ENCODE data around the gene SOD1. TPM values are rescaled to one million over a fixed set of nuclear protein-coding genes. Genes with fewer than 3 reads are reported as not detected.
"Not testable (repeated sequence)": the region's sequence is repeated elsewhere in the genome, so short reads cannot be mapped to it uniquely, and the experiment has no call there.

Gene SOD1
- total RNA-seq, 6 donors from 2014 or later: 35.6 to 158 (median 128) TPM

DNA sequence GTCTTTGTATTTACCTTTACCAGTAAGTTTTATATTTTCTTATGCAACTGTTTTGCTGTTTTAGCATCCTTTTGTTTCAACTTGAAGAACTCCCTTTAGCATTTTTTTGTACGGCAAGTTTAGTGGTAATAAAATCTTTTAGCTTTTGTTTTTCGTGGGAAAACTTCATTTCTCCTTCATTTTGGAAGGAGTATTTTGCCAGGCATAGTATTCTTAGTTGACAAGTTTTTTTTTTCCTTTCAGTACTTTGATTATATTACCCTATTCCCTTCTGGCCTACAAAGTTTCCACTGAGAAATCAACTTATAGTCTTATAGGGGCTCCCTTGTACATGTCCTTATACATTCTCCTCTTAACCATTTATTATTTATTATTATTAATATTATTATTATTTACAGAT, 22.6 kb upstream of the SOD1 start:
- 79 to 80% methylated on average over 2 of the region's 2 CpGs for WGBS, 2 donors
- Histone ChIP-seq H3K4me1 (no peaks in the 10 kb centered on the region), H3K9me3 (peaks cover 0 to 4% (median 0%) of the 10 kb centered on the region in 4 donors), H3K27ac (no peak overlapping the region), H3K27me3 (no peaks in the 10 kb centered on the region), H3K36me3 (no peaks in the 10 kb centered on the region), H3K4me3 (no peak overlapping the region)
- ATAC-seq (ENCODE audit: low FRiP score in 2 of 2) (no peak), DNase-seq (no peak)
- TF ChIP-seq POLR2A (IDR thresholded peaks at IDR 0.05): no peak
- TF ChIP-seq, protein P1, sequence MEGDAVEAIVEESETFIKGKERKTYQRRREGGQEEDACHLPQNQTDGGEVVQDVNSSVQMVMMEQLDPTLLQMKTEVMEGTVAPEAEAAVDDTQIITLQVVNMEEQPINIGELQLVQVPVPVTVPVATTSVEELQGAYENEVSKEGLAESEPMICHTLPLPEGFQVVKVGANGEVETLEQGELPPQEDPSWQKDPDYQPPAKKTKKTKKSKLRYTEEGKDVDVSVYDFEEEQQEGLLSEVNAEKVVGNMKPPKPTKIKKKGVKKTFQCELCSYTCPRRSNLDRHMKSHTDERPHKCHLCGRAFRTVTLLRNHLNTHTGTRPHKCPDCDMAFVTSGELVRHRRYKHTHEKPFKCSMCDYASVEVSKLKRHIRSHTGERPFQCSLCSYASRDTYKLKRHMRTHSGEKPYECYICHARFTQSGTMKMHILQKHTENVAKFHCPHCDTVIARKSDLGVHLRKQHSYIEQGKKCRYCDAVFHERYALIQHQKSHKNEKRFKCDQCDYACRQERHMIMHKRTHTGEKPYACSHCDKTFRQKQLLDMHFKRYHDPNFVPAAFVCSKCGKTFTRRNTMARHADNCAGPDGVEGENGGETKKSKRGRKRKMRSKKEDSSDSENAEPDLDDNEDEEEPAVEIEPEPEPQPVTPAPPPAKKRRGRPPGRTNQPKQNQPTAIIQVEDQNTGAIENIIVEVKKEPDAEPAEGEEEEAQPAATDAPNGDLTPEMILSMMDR (IDR thresholded peaks at IDR 0.05): no peak
- TF ChIP-seq POLR2AphosphoS5 (IDR thresholded peaks at IDR 0.05): no peak
- TF ChIP-seq EP300 (IDR thresholded peaks at IDR 0.05): no peak

DNA sequence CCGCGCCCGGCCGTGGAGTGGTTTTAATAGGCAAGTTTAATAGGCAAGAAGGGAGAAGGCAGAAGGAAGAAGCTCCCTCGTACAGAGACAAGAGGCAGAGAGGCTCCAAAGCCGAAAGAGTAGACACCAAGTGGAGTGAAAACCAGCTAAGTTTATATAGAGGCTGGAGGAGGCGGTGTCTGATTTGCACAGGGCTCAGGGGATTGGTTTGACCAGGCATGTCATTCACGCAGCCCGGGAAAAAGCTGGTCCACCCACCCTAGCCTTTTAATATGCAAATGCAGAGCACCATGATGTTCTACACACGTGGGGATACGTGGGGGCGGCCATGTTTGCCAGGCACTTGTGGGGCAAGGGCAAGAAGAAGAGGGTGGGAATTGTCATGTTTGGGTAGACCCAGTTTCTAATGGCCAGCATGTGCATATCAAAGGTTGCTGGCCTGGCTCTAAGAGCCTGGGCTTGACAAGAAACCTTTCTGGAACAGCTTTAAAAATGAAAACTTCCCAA, 18.0 kb upstream of the SOD1 start:
- no peaks in the 10 kb centered on the region for H3K4me1 ChIP-seq
- H3K9me3 ChIP-seq: peaks cover 0 to 4% (median 0%) of the 10 kb centered on the region in 4 donors
- no peak for ATAC-seq (ENCODE audit: low FRiP score in 2 of 2)
- no peaks in the 10 kb centered on the region for H3K27me3 ChIP-seq
- no peak overlapping the region for H3K27ac ChIP-seq
- TF ChIP-seq EP300 (IDR thresholded peaks at IDR 0.05) (no peak), POLR2A (IDR thresholded peaks at IDR 0.05) (no peak)
- TF ChIP-seq, protein P1 (IDR thresholded peaks at IDR 0.05): no peak
- no peaks in the 10 kb centered on the region for H3K36me3 ChIP-seq
- H3K4me3 ChIP-seq: no peak overlapping the region
- 93 to 94% methylated on average over 12 of the region's 12 CpGs for WGBS, 2 donors
- DNase-seq: peak in 1 of 2 donors; percentile 23

DNA sequence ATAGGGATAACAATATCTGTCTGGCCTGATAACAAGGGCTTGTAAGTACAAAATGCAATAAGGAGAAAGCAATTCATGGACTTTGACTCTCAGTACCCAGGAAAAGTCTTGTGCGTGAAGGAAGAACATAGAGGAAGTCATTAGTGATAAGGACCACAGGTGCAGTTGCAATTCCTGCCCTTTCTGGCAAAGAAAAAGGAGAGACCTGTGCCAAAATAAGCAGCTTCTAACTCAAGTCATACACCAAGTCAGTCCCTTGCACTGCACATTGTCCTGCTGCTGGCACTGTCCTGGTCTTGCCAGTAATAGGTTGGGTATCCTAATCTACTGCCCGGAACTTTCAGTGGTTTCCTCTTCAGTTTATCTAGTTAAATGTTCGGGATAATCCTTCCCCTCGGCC, 14.8 kb upstream of the SOD1 start:
- 55 to 61% methylated on average over 4 of the region's 4 CpGs for whole genome bisulfite sequencing, 2 donors
- ATAC-seq (ENCODE audit: low FRiP score in 2 of 2): no peak

DNA sequence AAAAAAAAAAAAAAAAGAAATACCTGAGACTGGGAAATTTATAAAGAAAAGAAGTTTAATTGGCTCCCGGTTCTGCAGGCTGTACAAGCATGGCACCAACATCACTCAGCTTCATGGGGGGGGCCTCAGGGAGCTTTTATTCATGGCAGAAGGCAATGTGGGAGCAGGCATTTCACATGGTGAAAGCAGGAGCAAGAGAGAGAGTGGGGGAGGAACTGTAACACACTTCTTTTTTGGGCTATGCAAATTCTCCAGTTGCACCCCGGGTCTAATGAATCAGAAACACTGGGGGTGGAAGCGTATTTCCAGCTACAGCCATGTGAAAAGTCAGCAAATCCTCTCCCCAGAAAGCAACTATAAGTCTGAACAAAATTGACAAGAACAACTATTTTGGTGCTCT, 11.8 kb upstream of the SOD1 start:
- 85 to 90% methylated on average over 3 of the region's 3 CpGs for WGBS, 2 donors
- no peak overlapping the region for H3K27ac ChIP-seq
- no peaks in the 10 kb centered on the region for H3K9me3 ChIP-seq
- DNase-seq (no peak), ATAC-seq (ENCODE audit: low FRiP score in 2 of 2) (no peak)
- no peaks in the 10 kb centered on the region for H3K27me3 ChIP-seq
- no peaks in the 10 kb centered on the region for H3K36me3 ChIP-seq
- TF ChIP-seq EP300 (IDR thresholded peaks at IDR 0.05): no peak
- TF ChIP-seq POLR2AphosphoS5 (IDR thresholded peaks at IDR 0.05): no peak
- no peak for TF ChIP-seq POLR2A (IDR thresholded peaks at IDR 0.05)
- TF ChIP-seq, protein P1 (IDR thresholded peaks at IDR 0.05): no peak
- H3K4me1 ChIP-seq: no peaks in the 10 kb centered on the region
- no peak overlapping the region for H3K4me3 ChIP-seq

More for the DNA sequence above, 14.8 kb upstream of the SOD1 start:
- Histone ChIP-seq H3K27ac (no peak overlapping the region), H3K9me3 (no peaks in the 10 kb centered on the region), H3K36me3 (no peaks in the 10 kb centered on the region), H3K27me3 (no peaks in the 10 kb centered on the region), H3K4me3 (no peak overlapping the region), H3K4me1 (no peaks in the 10 kb centered on the region)
- DNase-seq: no peak
- TF ChIP-seq, protein P1 (IDR thresholded peaks at IDR 0.05): no peak
- TF ChIP-seq POLR2A (IDR thresholded peaks at IDR 0.05): no peak
- TF ChIP-seq POLR2AphosphoS5 (IDR thresholded peaks at IDR 0.05): no peak
- TF ChIP-seq EP300 (IDR thresholded peaks at IDR 0.05): no peak

DNA sequence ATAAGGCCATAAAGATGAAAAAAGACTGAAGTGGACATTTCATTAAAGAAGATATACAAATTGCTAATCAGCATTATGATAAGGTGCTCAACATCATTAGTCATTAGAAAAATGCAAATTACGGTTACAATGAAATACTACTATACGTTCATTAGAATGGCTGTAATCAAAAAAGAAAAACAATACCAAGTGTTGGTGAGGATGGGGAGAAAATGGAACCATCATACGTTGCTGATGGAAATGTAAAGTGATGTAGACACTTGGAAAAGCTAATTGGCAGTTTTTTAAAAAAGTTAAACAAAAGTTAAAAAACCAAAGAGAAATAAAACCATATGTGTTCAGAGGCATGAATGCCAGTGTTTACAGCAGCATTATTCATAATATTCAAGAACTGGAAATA, 8.6 kb upstream of the SOD1 start:
- Histone ChIP-seq H3K4me1 (no peaks in the 10 kb centered on the region), H3K36me3 (no peaks in the 10 kb centered on the region), H3K27me3 (no peaks in the 10 kb centered on the region), H3K27ac (no peak overlapping the region), H3K9me3 (no peaks in the 10 kb centered on the region), H3K4me3 (no peak overlapping the region)
- TF ChIP-seq POLR2A (IDR thresholded peaks at IDR 0.05): no peak
- no peak for TF ChIP-seq EP300 (IDR thresholded peaks at IDR 0.05)
- TF ChIP-seq, protein P1 (IDR thresholded peaks at IDR 0.05): no peak
- no peak for TF ChIP-seq POLR2AphosphoS5 (IDR thresholded peaks at IDR 0.05)
- DNase-seq (no peak), ATAC-seq (ENCODE audit: low FRiP score in 2 of 2) (no peak)
- 93% methylated on average over 3 of the region's 3 CpGs for WGBS, 2 donors

DNA sequence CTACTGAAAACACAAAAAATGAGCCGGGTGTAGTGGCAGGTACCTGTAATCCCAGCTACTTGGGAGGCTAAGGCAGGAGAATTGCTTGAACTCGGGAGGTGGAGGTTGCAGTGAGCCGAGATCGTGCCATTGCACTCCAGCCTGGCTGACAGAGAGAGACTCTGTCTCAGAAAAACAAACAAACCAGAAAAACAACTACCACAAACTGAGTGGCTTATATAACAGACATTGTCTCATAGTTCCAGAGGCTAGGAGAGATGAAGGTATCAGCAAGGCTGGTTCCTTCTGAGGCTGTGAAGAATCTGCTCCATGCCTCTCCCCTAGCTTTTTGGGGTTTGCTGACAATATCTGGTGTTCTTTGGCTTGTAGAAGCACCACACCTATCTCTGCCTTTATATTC, 8.0 kb upstream of the SOD1 start:
- 88 to 91% methylated on average over 4 of the region's 4 CpGs for WGBS, 2 donors
- H3K27me3 ChIP-seq; H3K4me1 ChIP-seq; ATAC-seq (ENCODE audit: low FRiP score in 2 of 2); H3K27ac ChIP-seq; H3K9me3 ChIP-seq; DNase-seq; H3K4me3 ChIP-seq; H3K36me3 ChIP-seq: not testable (repeated sequence)
